ENCODE data around the gene MEFV.

The MEFV gene

DNA sequence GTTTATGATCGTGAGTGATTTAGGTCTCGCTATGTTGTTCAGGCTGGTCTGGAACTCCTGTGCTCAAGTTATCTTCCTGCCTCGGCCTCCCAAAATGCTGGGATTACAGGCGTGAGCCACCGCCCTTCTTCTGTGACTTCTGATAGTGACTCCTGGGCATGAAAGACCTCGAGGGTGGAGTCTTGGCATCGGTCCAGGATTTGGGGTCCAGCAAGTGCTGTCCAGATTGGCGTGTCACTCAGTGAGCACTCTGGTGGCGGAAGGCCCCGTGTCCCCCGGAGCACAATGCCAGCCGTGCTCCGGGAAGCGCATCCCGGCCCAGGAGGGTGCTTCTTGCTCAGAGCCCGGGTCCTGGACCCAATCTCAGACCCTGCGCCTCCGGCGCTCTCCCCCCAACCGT, 61.6 kb downstream of the MEFV start:
- DNase-seq = no peak
- in situ Hi-C loops (cut with HindIII; ENCODE audit: low pct_ligation_motif_present, low pct_unique_long_range_greater_than_20kb, low sequenced_read_pairs) = no loop called here

DNA sequence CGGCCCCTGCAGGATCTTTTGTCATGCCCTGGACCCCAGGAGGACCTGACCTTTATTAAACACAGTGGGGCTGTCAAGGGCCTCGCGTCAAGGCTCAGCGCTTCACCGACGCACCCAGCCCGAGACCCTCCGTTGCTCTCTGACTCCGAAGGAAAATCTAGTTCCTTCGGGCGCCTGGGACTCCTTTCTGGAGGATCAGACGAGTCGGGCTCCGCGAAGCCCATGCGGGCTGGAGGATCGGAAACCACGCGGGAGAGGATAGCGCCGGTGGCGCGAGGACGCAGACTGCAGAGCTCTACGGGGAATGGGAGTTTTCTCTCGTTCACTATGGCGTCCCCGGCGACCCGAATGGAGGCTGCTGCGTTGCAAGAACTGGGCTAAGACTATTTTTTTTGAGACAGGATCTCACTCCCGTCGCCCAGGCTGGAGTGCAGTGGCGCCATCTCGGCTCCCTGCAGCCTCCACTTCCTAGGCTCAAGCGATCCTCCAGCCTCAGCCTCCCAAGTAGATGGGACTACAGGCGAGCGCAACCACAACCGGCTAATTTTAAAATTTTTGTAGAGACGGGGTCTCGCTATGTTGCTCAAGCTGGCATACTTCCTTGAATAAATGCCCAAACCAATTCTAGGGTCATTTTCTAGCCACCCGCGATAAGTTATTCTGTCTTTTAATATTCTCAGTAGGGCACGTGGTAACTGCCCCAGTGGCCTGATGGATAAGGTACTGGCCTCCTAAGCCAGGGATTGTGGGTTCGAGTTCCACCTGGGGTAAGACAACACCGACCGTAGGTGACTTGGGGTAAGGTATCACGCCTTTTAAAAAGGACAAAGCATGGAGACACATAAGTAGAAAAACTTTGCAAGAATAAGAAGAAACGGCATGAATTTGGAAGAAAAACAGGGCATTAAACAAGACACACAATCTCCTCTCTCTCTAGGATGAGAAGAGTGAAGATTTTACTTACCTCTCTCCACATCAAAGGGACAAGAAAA, 62.9 kb downstream of the MEFV start:
- no peak for DNase-seq
- in situ Hi-C loops (cut with HindIII; ENCODE audit: low pct_ligation_motif_present, low pct_unique_long_range_greater_than_20kb, low sequenced_read_pairs) = no loop called here

DNA sequence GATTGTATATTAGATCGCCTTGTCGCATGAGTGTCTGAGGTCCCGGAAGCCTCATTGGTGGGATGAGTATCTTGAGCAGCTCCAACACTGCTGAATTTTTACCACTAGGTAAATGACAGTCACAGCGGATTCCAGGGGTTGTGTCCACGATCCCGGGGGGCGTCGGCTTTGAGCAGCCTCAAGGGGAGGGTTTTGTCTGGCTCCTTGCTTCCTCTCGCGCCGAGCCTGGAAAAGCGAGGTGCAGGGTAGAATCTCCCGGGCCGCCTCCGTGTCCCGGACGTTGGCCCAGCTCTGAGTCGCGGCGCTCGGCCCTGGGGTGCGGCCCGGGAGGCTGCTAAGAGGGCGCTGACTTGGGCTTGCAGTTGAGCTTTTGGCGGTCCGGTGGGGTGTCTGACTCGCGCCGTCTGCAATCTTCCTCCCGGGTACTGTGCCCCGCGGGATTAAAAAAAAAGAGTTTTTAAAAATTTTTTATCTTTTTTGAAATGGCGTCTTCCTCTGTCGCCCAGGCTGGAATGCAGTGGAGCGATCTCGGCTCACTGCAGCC, 63.9 kb downstream of the MEFV start:
- DNase-seq = no peak
- in situ Hi-C loops (cut with HindIII; ENCODE audit: low pct_ligation_motif_present, low pct_unique_long_range_greater_than_20kb, low sequenced_read_pairs) = no loop called here
